Endothelial cell of umbilical vein (primary cell): ENCODE results near the gene MIA2. TPM values are rescaled to one million over a fixed set of nuclear protein-coding genes. Genes with fewer than 3 reads are reported as not detected.
A peak's percentile ranks its signal among the peaks of the same experiment; 100 is the strongest.

Experiments used
- BruUV-seq: library from RNA; stranded (reverse); fragments of 400-500 nt; replicated peaks from 2 replicates; lab custom pipeline; 2021; lab: Mats Ljungman, UMichigan
- CTCF ChIA-PET: fragments of 300-600, 350-600 bp; sonication (Branson Sonifier 250); formaldehyde crosslinking; loops from one replicate; lab custom pipeline; 2021; ENCODE audit warnings: antibody characterized with exemption, inconsistent platforms; lab: Charles Lee
- POLR2A ChIA-PET: fragments of 300-600, 350-600 bp; sonication (Branson Sonifier 250); formaldehyde crosslinking; loops from one replicate; lab custom pipeline; 2021; ENCODE audit warnings: antibody characterized with exemption, inconsistent platforms; lab: Charles Lee
- DNase-seq: peaks from one replicate; pipeline ENCODE4 v3.0.0-alpha.2; 2011; ENCODE audit warnings: low read depth, low spot score
- FAIRE-seq: peaks from 2 replicates; lab custom pipeline; 2011; peaks lifted over from hg19 to GRCh38; lab: Jason Lieb, UNC
- H2AFZ ChIP-seq: 2 replicates; pipeline ENCODE4 v1.6.0; 2012; ENCODE audit warnings: low read depth, low read length, control low read depth, inconsistent platforms
- H3K27ac ChIP-seq: 2 replicates; pipeline ENCODE4 v1.5.1; 2011; ENCODE audit warnings: low read depth, mild to moderate bottlenecking, control low read depth, low read length, moderate library complexity; ENCODE audit not compliant: insufficient read depth
- H3K27me3 ChIP-seq, 2 experiments: 2 replicates each; pipeline versions ENCODE4 v1.6.0 to v1.6.1; 2011; ENCODE audit warnings: low read length in 2 of 2, mixed read lengths in 1 of 2; ENCODE audit not compliant: control insufficient read depth in 2 of 2, insufficient read depth in 2 of 2
- H3K36me3 ChIP-seq, 2 experiments: 2 replicates in 1 of 2; 3 replicates in 1 of 2; pipeline ENCODE4 v1.5.1; 2011; ENCODE audit warnings: low read length in 2 of 2, mild to moderate bottlenecking in 1 of 2, moderate library complexity in 1 of 2; ENCODE audit not compliant: control insufficient read depth in 2 of 2, insufficient read depth in 2 of 2; ENCODE audit errors: extremely low read depth in 1 of 2
- H3K4me1 ChIP-seq: 3 replicates; pipeline ENCODE4 v1.5.1; 2011; ENCODE audit warnings: mild to moderate bottlenecking, low read length; ENCODE audit not compliant: control insufficient read depth, insufficient read depth; ENCODE audit errors: extremely low read depth
- H3K4me2 ChIP-seq: 2 replicates; pipeline ENCODE4 v1.6.1; 2011; ENCODE audit warnings: low read length, control low read depth, mixed read lengths; ENCODE audit not compliant: insufficient read depth
- H3K4me3 ChIP-seq, 3 experiments: fragments of 200-600 bp in 1 of 3; sonication (generic), shearing (Covaris generic) in 1 of 3; replicated peaks in 1 of 3; 2 replicates each; pipeline ENCODE4 v1.5.1; 2011 to 2016; ENCODE audit warnings: control low read depth in 3 of 3, low read length in 3 of 3, mild to moderate bottlenecking in 2 of 3, inconsistent platforms in 1 of 3, low read depth in 1 of 3, moderate library complexity in 1 of 3; ENCODE audit not compliant: insufficient read depth in 1 of 3
- H3K79me2 ChIP-seq: 2 replicates; pipeline ENCODE4 v1.6.0; 2012; ENCODE audit warnings: low read length, inconsistent platforms; ENCODE audit not compliant: control insufficient read depth, insufficient read depth
- H3K9ac ChIP-seq: replicated peaks from 2 replicates; pipeline ENCODE3; 2011; ENCODE audit warnings: low read length, control low read depth; ENCODE audit not compliant: insufficient read depth; ENCODE audit errors: extremely low read depth
- H3K9me1 ChIP-seq: replicated peaks from 3 replicates; pipeline ENCODE4 v1.6.0; 2011; ENCODE audit warnings: mild to moderate bottlenecking, low read length; ENCODE audit not compliant: control insufficient read depth, insufficient read depth; ENCODE audit errors: extremely low read depth
- H3K9me3 ChIP-seq: replicated peaks from 2 replicates; pipeline ENCODE4 v1.5.1; 2012; ENCODE audit warnings: low read length, inconsistent platforms; ENCODE audit not compliant: control insufficient read depth, insufficient read depth
- H4K20me1 ChIP-seq: replicated peaks from 2 replicates; pipeline ENCODE3; 2011; ENCODE audit warnings: mild to moderate bottlenecking, low read length; ENCODE audit not compliant: control insufficient read depth, insufficient read depth; ENCODE audit errors: extremely low read depth
- EZH2 ChIP-seq: IDR thresholded peaks from 2 replicates; pipeline ENCODE4 v1.6.1; 2012; ENCODE audit warnings: borderline replicate concordance, low read depth, mild to moderate bottlenecking, moderate library complexity, low read length, inconsistent platforms; ENCODE audit not compliant: severe bottlenecking
- FOS ChIP-seq: IDR thresholded peaks from 2 replicates; pipeline ENCODE4 v1.6.1; 2011; ENCODE audit warnings: mild to moderate bottlenecking, low read length, moderate library complexity, borderline replicate concordance; ENCODE audit not compliant: insufficient read depth
- GATA2 ChIP-seq: IDR thresholded peaks from 2 replicates; pipeline ENCODE4 v1.7.0; 2011; ENCODE audit warnings: low read depth, mild to moderate bottlenecking, moderate library complexity, mixed read lengths, low read length; ENCODE audit not compliant: insufficient read length, insufficient read depth
- JUN ChIP-seq: IDR thresholded peaks from 2 replicates; pipeline ENCODE4 v1.6.1; 2011; ENCODE audit warnings: borderline replicate concordance, low read depth; ENCODE audit not compliant: insufficient read length, insufficient read depth
- MYC ChIP-seq: IDR thresholded peaks from one replicate; pipeline ENCODE4 v1.6.1; 2011; ENCODE audit warnings: mild to moderate bottlenecking, low read depth, low read length
- POLR2A ChIP-seq: IDR thresholded peaks from 2 replicates; pipeline ENCODE4 v1.6.1; 2012; ENCODE audit warnings: low read depth, mild to moderate bottlenecking, control low read depth, low read length
- POLR2AphosphoS5 ChIP-seq: IDR thresholded peaks from 2 replicates; pipeline ENCODE4 v1.6.1; 2012; ENCODE audit warnings: low read depth, mild to moderate bottlenecking, control low read depth, low read length, moderate library complexity; ENCODE audit not compliant: insufficient read depth
- dilution Hi-C: fragments of 300-500 bp; cut with MboI; formaldehyde crosslinking; loops from one replicate; pipeline ENCODE4 v1.15.0; 2019; ENCODE audit warnings: low sequenced_read_pairs; ENCODE audit not compliant: extremely low pct_ligation_motif_present
- intact Hi-C: fragments of 100-400 bp; cut with micrococcal nuclease; formaldehyde crosslinking; loops from one replicate; pipeline ENCODE4 v1.10.0; 2022
- polyA plus RNA-seq, 4 experiments: library from polyadenylated mRNA; depleted of rRNA in 3 of 4; stranded (reverse) in 3 of 4; unstranded in 1 of 4; fragments of >200 nt; gene quantifications; 2 replicates each; pipeline versions ENCODE4 v1.2.1 to v1.2.3, GENCODE V29; 2011 to 2012; ENCODE audit warnings: missing spikeins in 1 of 4
- total RNA-seq: library from RNA; stranded (reverse); gene quantifications from 2 replicates; pipeline ENCODE4 v1.2.3, GENCODE V29; 2021
- TF ChIP-seq, protein P1 (sequence below): IDR thresholded peaks from 2 replicates; pipeline ENCODE4 v1.6.1; 2011; ENCODE audit not compliant: insufficient read depth, insufficient read length
- TF ChIP-seq, protein P2 (sequence below), 2 donors: IDR thresholded peaks; 1 replicate in 1 of 2; 2 replicates in 1 of 2; pipeline ENCODE4 v1.5.1; 2011; ENCODE audit warnings: low read length in 2 of 2, mild to moderate bottlenecking in 2 of 2, moderate library complexity in 2 of 2, control low read depth in 1 of 2, inconsistent platforms in 1 of 2, low read depth in 1 of 2; ENCODE audit not compliant: insufficient read depth in 1 of 2; ENCODE audit errors: extremely low read depth in 1 of 2

MIA2 gene
- total and polyA plus RNA-seq, 2 donors (not counting 3 experiments of a cell fraction or from before 2014, with no cell fraction given), result 9.4 to 14.9 TPM

DNA sequence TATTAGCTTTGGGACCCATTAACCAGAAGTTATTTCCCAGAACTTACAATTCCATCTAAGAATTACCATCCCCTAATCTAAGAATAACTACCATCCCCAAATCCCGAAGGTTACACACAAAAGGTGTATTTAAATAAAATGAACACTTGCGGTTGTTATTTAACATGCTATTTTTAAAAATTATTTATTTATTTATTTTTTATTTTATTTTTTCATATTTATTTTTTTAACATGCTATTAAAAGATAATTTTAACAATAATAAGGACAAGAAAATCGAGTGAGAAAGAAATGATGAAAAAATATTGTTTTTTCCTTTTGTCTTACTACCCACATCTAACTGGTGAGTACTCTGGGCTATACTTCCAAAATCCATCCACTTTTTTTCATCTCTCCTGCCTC lies 192.2 kb downstream of the MIA2 start:
- Histone ChIP-seq H3K9ac (no peak overlapping the region), H4K20me1 (peaks cover 2% of the 10 kb centered on the region), H3K9me1 (no peaks in the 10 kb centered on the region), H3K4me1 (peaks cover 29% of the 10 kb centered on the region), H3K79me2 (peaks cover 38% of the 10 kb centered on the region), H3K4me2 (peak overlapping the region; percentile 65), H2AFZ (no peak overlapping the region), H3K9me3 (no peaks in the 10 kb centered on the region), H3K27ac (no peak overlapping the region), H3K36me3 (no peaks in the 10 kb centered on the region), H3K4me3 (no peak overlapping the region), H3K27me3 (no peaks in the 10 kb centered on the region)
- DNase-seq (no peak), FAIRE-seq (no peak)
- dilution Hi-C loops (no loop called here), intact Hi-C loops (loop anchor here (1.0 to 2.0 kb wide), 2 partner anchors 195 to 319 kb away; no protein-coding TSS in a partner anchor)
- ChIA-PET CTCF (interaction anchor here (0.5 to 3.3 kb wide), 43 partner anchors 9 to 1027 kb away, joined by 3 to 35 read pairs (median 5); partner anchors contain the start of genes GEMIN2, MIA2, PNN and SEC23A), POLR2A (interaction anchor here (0.7 to 1.4 kb wide), 2 partner anchors 256 to 323 kb away, joined by 4 read pairs; partner anchors contain the start of genes SEC23A and TRAPPC6B)
- TF ChIP-seq FOS (no peak), EZH2 (no peak), POLR2AphosphoS5 (no peak), JUN (no peak), MYC (no peak), POLR2A (no peak), GATA2 (no peak)
- TF ChIP-seq, protein P1, sequence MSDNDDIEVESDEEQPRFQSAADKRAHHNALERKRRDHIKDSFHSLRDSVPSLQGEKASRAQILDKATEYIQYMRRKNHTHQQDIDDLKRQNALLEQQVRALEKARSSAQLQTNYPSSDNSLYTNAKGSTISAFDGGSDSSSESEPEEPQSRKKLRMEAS, result no peak
- TF ChIP-seq, protein P2, sequence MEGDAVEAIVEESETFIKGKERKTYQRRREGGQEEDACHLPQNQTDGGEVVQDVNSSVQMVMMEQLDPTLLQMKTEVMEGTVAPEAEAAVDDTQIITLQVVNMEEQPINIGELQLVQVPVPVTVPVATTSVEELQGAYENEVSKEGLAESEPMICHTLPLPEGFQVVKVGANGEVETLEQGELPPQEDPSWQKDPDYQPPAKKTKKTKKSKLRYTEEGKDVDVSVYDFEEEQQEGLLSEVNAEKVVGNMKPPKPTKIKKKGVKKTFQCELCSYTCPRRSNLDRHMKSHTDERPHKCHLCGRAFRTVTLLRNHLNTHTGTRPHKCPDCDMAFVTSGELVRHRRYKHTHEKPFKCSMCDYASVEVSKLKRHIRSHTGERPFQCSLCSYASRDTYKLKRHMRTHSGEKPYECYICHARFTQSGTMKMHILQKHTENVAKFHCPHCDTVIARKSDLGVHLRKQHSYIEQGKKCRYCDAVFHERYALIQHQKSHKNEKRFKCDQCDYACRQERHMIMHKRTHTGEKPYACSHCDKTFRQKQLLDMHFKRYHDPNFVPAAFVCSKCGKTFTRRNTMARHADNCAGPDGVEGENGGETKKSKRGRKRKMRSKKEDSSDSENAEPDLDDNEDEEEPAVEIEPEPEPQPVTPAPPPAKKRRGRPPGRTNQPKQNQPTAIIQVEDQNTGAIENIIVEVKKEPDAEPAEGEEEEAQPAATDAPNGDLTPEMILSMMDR (IDR thresholded peaks at IDR 0.05; ENCODE audit: extremely low read depth in 1 of 2, insufficient read depth in 1 of 2, low read depth in 1 of 2, low read length in 2 of 2), result no peak
- BruUV-seq, result no TSS peak
